Activated CD4-positive, CD25-positive, alpha-beta regulatory T cell treated with anti-CD3 and anti-CD28 coated beads, Interleukin-2, amount 50 U/mL, for 24 hours (primary cell): ENCODE measurements around the gene GPR137.

Experiments
- ATAC-seq, 2 donors: fragments of 150-1000 bp; cut with Tn5 transposase; one replicate each; pipeline ENCODE4 v1.10.0; 2021; ENCODE audit warnings: mild to moderate bottlenecking in 1 of 2, moderate library complexity in 1 of 2

Gene GPR137

GRCh38 chr11:64284962-64285884 is at the start of gene GPR137:
Gene GPR137 (plus strand): TSS chr11:64285848. CDS start chr11:64286525, 677 bp downstream.
- peak; percentile 62 to 66 for ATAC-seq

GRCh38 chr11:64237484-64237951 is 48.1 kb upstream of the GPR137 start:
- no peak for ATAC-seq

GRCh38 chr11:64238076-64238475 is 47.6 kb upstream of the GPR137 start:
- ATAC-seq: no peak

- ATAC-seq: no peak
Measured at GRCh38 chr11:64238999-64239398, 46.6 kb upstream of the GPR137 start.

GRCh38 chr11:64239662-64240434 is 45.8 kb upstream of the GPR137 start:
- no peak for ATAC-seq

- ATAC-seq: peak; percentile 58 to 68
Measured at GRCh38 chr11:64240435-64241240, 45.0 kb upstream of the GPR137 start, which contains the start of gene FKBP2. Gene FKBP2 (plus strand): TSS chr11:64241095. CDS start chr11:64242388, 1,293 bp downstream.

- ATAC-seq: peak; percentile 74
Measured at GRCh38 chr11:64241241-64241490, 44.5 kb upstream of the GPR137 start.

GRCh38 chr11:64241491-64242374 is 43.9 kb upstream of the GPR137 start:
- ATAC-seq: peak in 1 of 2 donors; percentile 71

GRCh38 chr11:64243236-64243854 is 42.3 kb upstream of the GPR137 start:
- ATAC-seq: no peak

GRCh38 chr11:64244107-64244506 is 41.5 kb upstream of the GPR137 start:
- ATAC-seq: no peak

GRCh38 chr11:64244966-64245365 is 40.7 kb upstream of the GPR137 start:
- no peak for ATAC-seq

- ATAC-seq: no peak
Measured at GRCh38 chr11:64245401-64245796, 40.2 kb upstream of the GPR137 start.

- peak; percentile 25 to 34 for ATAC-seq
Measured at GRCh38 chr11:64245797-64246620, 39.6 kb upstream of the GPR137 start.

- ATAC-seq: peak; percentile 11 to 14
Measured at GRCh38 chr11:64246621-64246870, 39.1 kb upstream of the GPR137 start.

- peak; percentile 63 to 66 for ATAC-seq
Measured at GRCh38 chr11:64246871-64247728, 38.5 kb upstream of the GPR137 start, which contains the start of gene PPP1R14B. Gene PPP1R14B (minus strand): TSS chr11:64246943. CDS start chr11:64246673, 270 bp downstream.

- ATAC-seq: no peak
Measured at GRCh38 chr11:64247729-64248531, 37.7 kb upstream of the GPR137 start.

GRCh38 chr11:64248578-64248977 is 37.1 kb upstream of the GPR137 start:
- ATAC-seq: no peak

- ATAC-seq: no peak
Measured at GRCh38 chr11:64249038-64249437, 36.6 kb upstream of the GPR137 start.
